ENCODE results near the gene SGPL1. TPM values are rescaled to one million over a fixed set of nuclear protein-coding genes. Genes with fewer than 3 reads are reported as not detected.

Gene SGPL1
- total and polyA plus RNA-seq, 10 of the 15 experiments (the other 5 are each of a cell fraction or from before 2014, with no cell fraction given): 4.9 to 20.7 (median 10.6) TPM

DNA sequence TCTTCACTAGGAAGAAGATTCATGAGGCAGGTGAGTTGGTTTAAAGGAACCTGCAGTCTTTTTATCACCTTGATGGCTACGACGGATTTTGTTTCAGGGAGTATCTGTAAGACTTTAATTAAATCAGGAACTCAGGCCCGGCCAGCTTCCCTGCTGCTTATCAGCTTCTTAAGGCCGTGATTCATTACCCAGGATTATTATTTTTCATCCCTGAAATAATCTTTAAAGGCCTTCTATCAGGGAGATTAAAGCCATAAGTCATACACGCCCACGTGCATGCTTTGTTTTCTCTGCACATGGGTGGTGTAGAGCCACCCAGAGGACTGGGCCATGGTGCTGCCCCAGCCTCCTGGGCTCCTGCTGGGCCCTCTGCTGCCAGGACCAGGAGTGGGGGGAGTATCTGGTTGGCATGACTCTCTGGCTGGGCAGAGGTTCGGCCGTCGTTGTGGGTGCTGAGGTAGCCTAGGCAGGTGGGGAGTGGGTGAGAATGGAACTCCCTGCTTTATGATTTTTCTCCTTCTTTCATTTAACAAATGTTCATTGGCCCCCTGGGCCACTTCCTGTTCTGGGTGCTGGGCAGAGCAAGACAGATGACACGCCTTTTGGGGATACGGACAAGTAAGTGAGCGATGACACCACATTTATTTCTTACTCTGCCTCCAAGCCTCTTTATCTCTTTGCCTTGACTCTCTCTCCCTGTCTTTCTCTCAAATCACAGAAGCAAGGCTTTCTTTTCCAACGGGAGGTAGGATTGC, 111.6 kb downstream of the SGPL1 start:
- ATAC-seq (no peak), FAIRE-seq (no peak), DNase-seq (ENCODE audit: low read depth, low spot score) (no peak)
- no peak overlapping the region for H3K4me2 ChIP-seq (ENCODE audit: control insufficient read depth, insufficient read depth)
- TF ChIP-seq MXI1 (IDR thresholded peaks at IDR 0.05; ENCODE audit: low read depth, low read length): no peak
- TF ChIP-seq MTA3 (IDR thresholded peaks at IDR 0.05; ENCODE audit: borderline replicate concordance, low read length): no peak
- TF ChIP-seq STAT1 (conservative IDR thresholded peaks at IDR 0.05): no peak
- no peak for TF ChIP-seq EP300 (IDR thresholded peaks at IDR 0.05; ENCODE audit: borderline replicate concordance in 1 of 2, control insufficient read depth in 1 of 2, low read depth in 2 of 2, low read length in 2 of 2)
- TF ChIP-seq, protein P1, sequence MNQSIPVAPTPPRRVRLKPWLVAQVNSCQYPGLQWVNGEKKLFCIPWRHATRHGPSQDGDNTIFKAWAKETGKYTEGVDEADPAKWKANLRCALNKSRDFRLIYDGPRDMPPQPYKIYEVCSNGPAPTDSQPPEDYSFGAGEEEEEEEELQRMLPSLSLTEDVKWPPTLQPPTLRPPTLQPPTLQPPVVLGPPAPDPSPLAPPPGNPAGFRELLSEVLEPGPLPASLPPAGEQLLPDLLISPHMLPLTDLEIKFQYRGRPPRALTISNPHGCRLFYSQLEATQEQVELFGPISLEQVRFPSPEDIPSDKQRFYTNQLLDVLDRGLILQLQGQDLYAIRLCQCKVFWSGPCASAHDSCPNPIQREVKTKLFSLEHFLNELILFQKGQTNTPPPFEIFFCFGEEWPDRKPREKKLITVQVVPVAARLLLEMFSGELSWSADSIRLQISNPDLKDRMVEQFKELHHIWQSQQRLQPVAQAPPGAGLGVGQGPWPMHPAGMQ (IDR thresholded peaks at IDR 0.05; ENCODE audit: borderline replicate concordance): no peak
- no peak for TF ChIP-seq JUNB (IDR thresholded peaks at IDR 0.05)
- no peak for TF ChIP-seq YBX1 (IDR thresholded peaks at IDR 0.05)
- TF ChIP-seq YY1 (IDR thresholded peaks at IDR 0.05; ENCODE audit: low read depth, low read length): no peak
- no peak for TF ChIP-seq KDM1A (IDR thresholded peaks at IDR 0.05; ENCODE audit: borderline replicate concordance)
- no peak for TF ChIP-seq ZNF207 (IDR thresholded peaks at IDR 0.05; ENCODE audit: borderline replicate concordance)
- no peak for TF ChIP-seq CHD2 (IDR thresholded peaks at IDR 0.05; ENCODE audit: borderline replicate concordance, low read depth, low read length)
- TF ChIP-seq POLR2AphosphoS5 (IDR thresholded peaks at IDR 0.05; ENCODE audit: low read length): no peak
- TF ChIP-seq BMI1 (IDR thresholded peaks at IDR 0.05; ENCODE audit: borderline replicate concordance): no peak
- no peak for TF ChIP-seq SMAD5 (IDR thresholded peaks at IDR 0.05; ENCODE audit: low read depth)
- TF ChIP-seq, protein P2, sequence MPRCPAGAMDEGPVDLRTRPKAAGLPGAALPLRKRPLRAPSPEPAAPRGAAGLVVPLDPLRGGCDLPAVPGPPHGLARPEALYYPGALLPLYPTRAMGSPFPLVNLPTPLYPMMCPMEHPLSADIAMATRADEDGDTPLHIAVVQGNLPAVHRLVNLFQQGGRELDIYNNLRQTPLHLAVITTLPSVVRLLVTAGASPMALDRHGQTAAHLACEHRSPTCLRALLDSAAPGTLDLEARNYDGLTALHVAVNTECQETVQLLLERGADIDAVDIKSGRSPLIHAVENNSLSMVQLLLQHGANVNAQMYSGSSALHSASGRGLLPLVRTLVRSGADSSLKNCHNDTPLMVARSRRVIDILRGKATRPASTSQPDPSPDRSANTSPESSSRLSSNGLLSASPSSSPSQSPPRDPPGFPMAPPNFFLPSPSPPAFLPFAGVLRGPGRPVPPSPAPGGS (IDR thresholded peaks at IDR 0.05; ENCODE audit: borderline replicate concordance, insufficient read depth, low read depth, low read length, poor library complexity, severe bottlenecking): no peak
- TF ChIP-seq RAD21 (IDR thresholded peaks at IDR 0.05; ENCODE audit: insufficient read depth, low read depth, low read length): no peak
- no peak overlapping the region for H3K9ac ChIP-seq (ENCODE audit: control insufficient read depth, insufficient read depth, low read length)
- H2AFZ ChIP-seq (ENCODE audit: control insufficient read depth, low read depth, low read length): no peak overlapping the region
- no peaks in the 10 kb centered on the region for H3K79me2 ChIP-seq (ENCODE audit: control insufficient read depth, insufficient read depth, low read length)
- no peaks in the 10 kb centered on the region for H3K9me3 ChIP-seq (replicated peaks; ENCODE audit: control insufficient read depth, insufficient read depth, low read length)
- H3K36me3 ChIP-seq (ENCODE audit: control insufficient read depth in 2 of 2, insufficient read depth in 2 of 2, low read length in 1 of 2): no peaks in the 10 kb centered on the region
- RAD21 ChIA-PET (ENCODE audit: unreplicated experiment): interaction anchor here (0.6 to 0.7 kb wide), 2 partner anchors 136 to 141 kb away, joined by 3 read pairs; no protein-coding TSS in a partner anchor
- no peaks in the 10 kb centered on the region for H4K20me1 ChIP-seq (ENCODE audit: control insufficient read depth, insufficient read depth)
- in situ Hi-C loops (cut with MboI): no loop called here
- H3K27ac ChIP-seq (ENCODE audit: control insufficient read depth, insufficient read depth): no peak overlapping the region
- CTCF ChIA-PET: interaction anchor here (0.7 to 3.3 kb wide), 4 partner anchors 62 to 281 kb away, joined by 3 to 19 read pairs (median 5); no protein-coding TSS in a partner anchor
- no peak overlapping the region for H3K4me3 ChIP-seq
- POLR2A ChIA-PET: no interaction called here
- 47% methylated on average over 13 of the region's 13 CpGs for WGBS (ENCODE audit: insufficient coverage, insufficient replicate concordance, low lambda C conversion rate, missing lambda C conversion rate)
- SMC1A ChIA-PET (ENCODE audit: uncharacterized antibody, unreplicated experiment): interaction anchor here (1.1 kb wide), 1 partner anchor 60 kb away, joined by 3 read pairs; no protein-coding TSS in a partner anchor
- intact Hi-C loops (cut with micrococcal nuclease; ENCODE audit: unreplicated experiment): loop anchor here (5.0 to 10.0 kb wide), 2 partner anchors 117 to 340 kb away; no protein-coding TSS in a partner anchor
- no TSS peak for BruUV-seq (replicated peaks)
- no peaks in the 10 kb centered on the region for H3K4me1 ChIP-seq (ENCODE audit: control insufficient read depth, insufficient read depth, low read length)
- H3K27me3 ChIP-seq (replicated peaks in 1 of 2; ENCODE audit: control insufficient read depth in 2 of 2, insufficient read depth in 2 of 2, low read length in 1 of 2): no peaks in the 10 kb centered on the region; a peak in 3 of 4 replicates

All from GM12878 (cell line).